ENCODE measurements around the gene RABL3.
"Not testable (repeated sequence)": the region's sequence is repeated elsewhere in the genome, so short reads cannot be mapped to it uniquely, and the experiment has no call there.

The RABL3 gene

GRCh38 chr3:120641696-120642246 lies 100.5 kb downstream of the RABL3 start:
- no peak for DNase-seq

- DNase-seq: no peak
These were observed 102.1 kb downstream of the RABL3 start for GRCh38 chr3:120640231-120640630.

GRCh38 chr3:120638820-120639219 lies 103.5 kb downstream of the RABL3 start:
- DNase-seq: not testable (repeated sequence)

- DNase-seq: no peak
These were observed 104.3 kb downstream of the RABL3 start for GRCh38 chr3:120637851-120638559.

GRCh38 chr3:120636795-120637401 lies 105.4 kb downstream of the RABL3 start:
- no peak for DNase-seq
